ENCODE data around the gene NDUFAF4.

- TF ChIP-seq CTCF (IDR thresholded peaks at IDR 0.05) = no peak
- TF ChIP-seq POLR2A (IDR thresholded peaks at IDR 0.05) = no peak
- TF ChIP-seq POLR2AphosphoS5 (IDR thresholded peaks at IDR 0.05) = no peak
These were observed 45.8 kb downstream of the NDUFAF4 start for GRCh38 chr6:96851858-96852257.

All from breast epithelium (tissue), 3 donors.